Spleen (tissue), 11 donors: Measurements from ENCODE around the gene HDAC4. TPM values are rescaled to one million over a fixed set of nuclear protein-coding genes. Genes with fewer than 3 reads are reported as not detected.

Experiments used
- DNase-seq: peaks from one replicate; pipeline ENCODE4 v3.0.0-alpha.2; 2020
- H3K27ac ChIP-seq, 8 donors: fragments of 200-600 bp; sonication (generic) in 7 of 8; 1 replicate in 4 of 8; 2 replicates in 4 of 8; pipeline versions ENCODE4 v1.5.0 to v1.8.0; 2016 to 2021; ENCODE audit warnings: inconsistent platforms in 4 of 8, mild to moderate bottlenecking in 4 of 8, moderate library complexity in 1 of 8
- H3K27me3 ChIP-seq, 7 donors: fragments of 200-600 bp; sonication (generic) in 6 of 7; replicated peaks in 1 of 7; 1 replicate in 4 of 7; 2 replicates in 3 of 7; pipeline versions ENCODE4 v1.5.0 to v1.8.0; 2016 to 2021; ENCODE audit warnings: inconsistent platforms in 3 of 7, mild to moderate bottlenecking in 1 of 7
- H3K36me3 ChIP-seq, 6 donors: fragments of 200-600 bp; sonication (generic) in 5 of 6; 1 replicate in 4 of 6; 2 replicates in 2 of 6; pipeline versions ENCODE4 v1.5.0 to v1.8.0; 2016 to 2021; ENCODE audit warnings: inconsistent platforms in 2 of 6
- H3K4me1 ChIP-seq, 6 donors: fragments of 200-600 bp; sonication (generic) in 5 of 6; 1 replicate in 3 of 6; 2 replicates in 3 of 6; pipeline versions ENCODE4 v1.5.0 to v1.8.0; 2016 to 2021; ENCODE audit warnings: inconsistent platforms in 3 of 6
- H3K4me3 ChIP-seq, 8 donors: fragments of 200-600 bp; sonication (generic) in 7 of 8; 1 replicate in 4 of 8; 2 replicates in 4 of 8; pipeline versions ENCODE4 v1.5.0 to v1.8.0; 2016 to 2021; ENCODE audit warnings: inconsistent platforms in 4 of 8, mild to moderate bottlenecking in 4 of 8, moderate library complexity in 2 of 8
- H3K9me3 ChIP-seq, 8 donors: fragments of 200-600 bp; sonication (generic) in 7 of 8; 1 replicate in 4 of 8; 2 replicates in 4 of 8; pipeline versions ENCODE4 v1.5.0 to v1.8.0; 2016 to 2021; ENCODE audit warnings: inconsistent platforms in 4 of 8
- CTCF ChIP-seq, 11 experiments: fragments of 200-600 bp in 7 of 11; fragments of 450-650 bp in 4 of 11; sonication (generic) in 4 of 11; IDR thresholded peaks in 8 of 11; conservative IDR thresholded peaks in 3 of 11; 1 replicate in 7 of 11; 2 replicates in 4 of 11; pipeline versions ENCODE4 v1.4.0 to v1.8.0; 2016 to 2021; ENCODE audit warnings: antibody characterized with exemption in 11 of 11, inconsistent platforms in 4 of 11, mild to moderate bottlenecking in 1 of 11
- POLR2A ChIP-seq, 3 donors: fragments of 450-650 bp; IDR thresholded peaks; one replicate each; pipeline ENCODE4 v1.5.1; 2017; ENCODE audit warnings: antibody characterized with exemption in 3 of 3, mild to moderate bottlenecking in 1 of 3
- POLR2AphosphoS5 ChIP-seq, 3 donors: sonication (generic); formaldehyde crosslinking; IDR thresholded peaks; one replicate each; pipeline ENCODE4 v1.5.1; 2017; ENCODE audit warnings: antibody characterized with exemption in 3 of 3
- WGBS, 5 donors: extraction: QIAGEN DNeasy Blood & Tissue Kit in 3 of 5; methylation state at CpG; one replicate each; pipeline versions ENCODE4 v1.1.5 to v1.1.7; 2013 to 2018; 5-methylcytosine and 5-hydroxymethylcytosine counted together
- intact Hi-C: fragments of 100-400 bp; cut with DNase I; formaldehyde crosslinking; loops from one replicate; pipeline ENCODE4 v1.15.0; 2023; ENCODE audit warnings: low total_unique reads
- polyA plus RNA-seq, 3 donors: library from polyadenylated mRNA; stranded (reverse); fragments of 200-250 nt; gene quantifications; one replicate each; pipeline ENCODE4 v1.2.1, GENCODE V29; 2013
- total RNA-seq, 7 donors: library from RNA; depleted of rRNA in 3 of 7; stranded (reverse); fragments of >200 nt in 3 of 7; fragmentation: NEBNext Ultra II Directional in 4 of 7; extraction: Animal tissue kit (Norgen Biotek cat#: 25700) in 4 of 7; gene quantifications; one replicate each; pipeline versions ENCODE4 v1.1.0 to v1.2.1, GENCODE V29; 2016 to 2021
- donor health status: healthy with polysubstance abuse.
- donor health status: DM: no; HTN: no; CAD: no; lungs with moderate emphysema.
- donor health status: DM: no; HTN: no; CAD: no.
- donor health status: Bipolar disorder and iron deficiency.
- donor health status: healthy.
- donor health status: DM: no; HTN: no; CAD: no.
- donor health status: DM: yes; HTN: yes; CAD: no.

Gene HDAC4
- total and polyA plus RNA-seq, 10 donors, result 3.2 to 122 (median 69.5) TPM

- Histone ChIP-seq H3K27me3 (no peaks in the 10 kb centered on the region), H3K27ac (peak overlapping the region; percentile 44 to 85 (median 69)), H3K4me1 (peaks cover 12 to 63% (median 45%) of the 10 kb centered on the region in 6 donors), H3K9me3 (no peaks in the 10 kb centered on the region), H3K4me3 (no peak overlapping the region), H3K36me3 (no peaks in the 10 kb centered on the region)
- no peak for DNase-seq
- no peak for TF ChIP-seq POLR2A (IDR thresholded peaks at IDR 0.05)
- TF ChIP-seq POLR2AphosphoS5 (IDR thresholded peaks at IDR 0.05), result no peak
- no peak for TF ChIP-seq CTCF (IDR thresholded peaks at IDR 0.05 in 8 of 11, conservative IDR thresholded peaks at IDR 0.05 in 3 of 11)
- intact Hi-C loops, result no loop called here
- WGBS, 5 donors, result 72 to 83% (median 76%) methylated on average over 12 of the region's 12 CpGs
Observed at GRCh38 chr2:239329284-239329971, 71.4 kb downstream of the HDAC4 start.

- no peaks in the 10 kb centered on the region for H3K27me3 ChIP-seq
- H3K36me3 ChIP-seq, result no peaks in the 10 kb centered on the region
- H3K4me3 ChIP-seq, result no peak overlapping the region
- H3K4me1 ChIP-seq, result peaks cover 12 to 63% (median 45%) of the 10 kb centered on the region in 6 donors
- DNase-seq, result no peak
- intact Hi-C loops, result no loop called here
- peak; percentile 60 to 73 (median 72) for TF ChIP-seq POLR2AphosphoS5 (IDR thresholded peaks at IDR 0.05)
- TF ChIP-seq POLR2A (IDR thresholded peaks at IDR 0.05), result no peak
- TF ChIP-seq CTCF (IDR thresholded peaks at IDR 0.05 in 8 of 11, conservative IDR thresholded peaks at IDR 0.05 in 3 of 11), result no peak
- no peaks in the 10 kb centered on the region for H3K9me3 ChIP-seq
- H3K27ac ChIP-seq, result peak overlapping the region; percentile 44 to 85 (median 69)
- WGBS, 5 donors, result 60 to 74% (median 66%) methylated on average over 19 of the region's 19 CpGs
Observed at GRCh38 chr2:239328351-239329191, 72.2 kb downstream of the HDAC4 start.

GRCh38 chr2:239327536-239328350 lies 73.1 kb downstream of the HDAC4 start:
- no peak for TF ChIP-seq CTCF (IDR thresholded peaks at IDR 0.05 in 8 of 11, conservative IDR thresholded peaks at IDR 0.05 in 3 of 11)
- no peak for TF ChIP-seq POLR2AphosphoS5 (IDR thresholded peaks at IDR 0.05)
- TF ChIP-seq POLR2A (IDR thresholded peaks at IDR 0.05), result no peak
- peak overlapping the region; percentile 44 to 85 (median 69) for H3K27ac ChIP-seq
- WGBS, 5 donors, result 74 to 85% (median 80%) methylated on average over 11 to 13 of the region's 13 CpGs
- H3K36me3 ChIP-seq, result no peaks in the 10 kb centered on the region
- no peaks in the 10 kb centered on the region for H3K27me3 ChIP-seq
- intact Hi-C loops, result no loop called here
- no peaks in the 10 kb centered on the region for H3K9me3 ChIP-seq
- H3K4me1 ChIP-seq, result peaks cover 12 to 71% (median 48%) of the 10 kb centered on the region in 6 donors
- no peak for DNase-seq
- no peak overlapping the region for H3K4me3 ChIP-seq
